ENCODE measurements around the gene TXNL1.
A peak's percentile ranks its signal among the peaks of the same experiment; 100 is the strongest.

The TXNL1 gene

GRCh38 chr18:56647071-56647470 lies 8.7 kb upstream of the TXNL1 start:
- no peak overlapping the region for H3K27ac ChIP-seq
- DNase-seq (ENCODE audit: low read depth, low spot score) = no peak

- no peak overlapping the region for H3K27ac ChIP-seq
- no peak for DNase-seq (ENCODE audit: low read depth, low spot score)
Measured at GRCh38 chr18:56645415-56646016, 7.1 kb upstream of the TXNL1 start.

- DNase-seq (ENCODE audit: low read depth, low spot score) = no peak
- no peak overlapping the region for H3K27ac ChIP-seq
Measured at GRCh38 chr18:56643381-56643780, 5.0 kb upstream of the TXNL1 start.

- H3K27ac ChIP-seq = peak overlapping the region; percentile 74
- peak; percentile 52 for DNase-seq (ENCODE audit: low read depth, low spot score)
Measured at GRCh38 chr18:56641714-56642337, 3.4 kb upstream of the TXNL1 start.

- peak overlapping the region; percentile 87 for H3K27ac ChIP-seq
- DNase-seq (ENCODE audit: low read depth, low spot score) = no peak
Measured at GRCh38 chr18:56639571-56639970, 1.2 kb upstream of the TXNL1 start.

GRCh38 chr18:56639104-56639381 lies 651 bp upstream of the TXNL1 start:
- no peak for DNase-seq (ENCODE audit: low read depth, low spot score)
- H3K27ac ChIP-seq = peak overlapping the region; percentile 87

GRCh38 chr18:56637711-56638231 lies 621 bp downstream of the TXNL1 start:
- H3K27ac ChIP-seq = peak overlapping the region; percentile 87
- DNase-seq (ENCODE audit: low read depth, low spot score) = no peak

GRCh38 chr18:56637176-56637575 lies 1.2 kb downstream of the TXNL1 start:
- DNase-seq (ENCODE audit: low read depth, low spot score) = no peak
- peak overlapping the region; percentile 87 for H3K27ac ChIP-seq

GRCh38 chr18:56635007-56635406 lies 3.4 kb downstream of the TXNL1 start:
- DNase-seq (ENCODE audit: low read depth, low spot score) = no peak
- no peak overlapping the region for H3K27ac ChIP-seq

- H3K27ac ChIP-seq = no peak overlapping the region
Measured at GRCh38 chr18:56632070-56633022, 6.0 kb downstream of the TXNL1 start.

GRCh38 chr18:56627991-56628390 lies 10.4 kb downstream of the TXNL1 start:
- DNase-seq (ENCODE audit: low read depth, low spot score) = no peak
- H3K27ac ChIP-seq = no peak overlapping the region

More at GRCh38 chr18:56632070-56633022, 6.0 kb downstream of the TXNL1 start:
- no peak for DNase-seq (ENCODE audit: low read depth, low spot score)

- H3K27ac ChIP-seq = no peak overlapping the region
- no peak for DNase-seq (ENCODE audit: low read depth, low spot score)
Measured at GRCh38 chr18:56615738-56616520, 22.5 kb downstream of the TXNL1 start.

GRCh38 chr18:56606618-56607017 lies 31.8 kb downstream of the TXNL1 start:
- no peak for DNase-seq (ENCODE audit: low read depth, low spot score)

GRCh38 chr18:56598422-56598821 lies 40.0 kb downstream of the TXNL1 start:
- DNase-seq (ENCODE audit: low read depth, low spot score) = no peak
- H3K27ac ChIP-seq = no peak overlapping the region

More at GRCh38 chr18:56606618-56607017, 31.8 kb downstream of the TXNL1 start:
- H3K27ac ChIP-seq = no peak overlapping the region

GRCh38 chr18:56593906-56594305 lies 44.5 kb downstream of the TXNL1 start:
- H3K27ac ChIP-seq = no peak overlapping the region
- no peak for DNase-seq (ENCODE audit: low read depth, low spot score)

GRCh38 chr18:56580026-56580425 lies 58.4 kb downstream of the TXNL1 start:
- DNase-seq (ENCODE audit: low read depth, low spot score) = no peak
- no peak overlapping the region for H3K27ac ChIP-seq

GRCh38 chr18:56579451-56579850 lies 58.9 kb downstream of the TXNL1 start:
- no peak overlapping the region for H3K27ac ChIP-seq
- no peak for DNase-seq (ENCODE audit: low read depth, low spot score)

GRCh38 chr18:56576826-56577573 lies 61.4 kb downstream of the TXNL1 start:
- no peak for DNase-seq (ENCODE audit: low read depth, low spot score)
- H3K27ac ChIP-seq = no peak overlapping the region

- no peak for DNase-seq (ENCODE audit: low read depth, low spot score)
- H3K27ac ChIP-seq = no peak overlapping the region
Measured at GRCh38 chr18:56575819-56576663, 62.4 kb downstream of the TXNL1 start.

All from epithelial cell of prostate (primary cell).